SH-SY5Y (cell line): ENCODE data around the gene LY6G6D.

Source experiments
- GATA2 ChIP-seq: IDR thresholded peaks from 2 replicates; pipeline ENCODE4 v1.6.1; 2011; ENCODE audit warnings: mild to moderate bottlenecking, low read depth, low read length
- GATA3 ChIP-seq: IDR thresholded peaks from 2 replicates; pipeline ENCODE4 v1.6.1; 2011; ENCODE audit warnings: low read depth, mild to moderate bottlenecking, low read length, moderate library complexity

Gene LY6G6D

GRCh38 chr6:31687860-31688693, 27.1 kb upstream of the LY6G6D start:
- TF ChIP-seq GATA2: no peak
- TF ChIP-seq GATA3: no peak

- no peak for TF ChIP-seq GATA2
- no peak for TF ChIP-seq GATA3
Observed at GRCh38 chr6:31689249-31690110, 25.7 kb upstream of the LY6G6D start.

GRCh38 chr6:31690231-31691077, 24.7 kb upstream of the LY6G6D start:
- TF ChIP-seq GATA2 (no peak), GATA3 (no peak)

GRCh38 chr6:31691078-31691463, 24.1 kb upstream of the LY6G6D start:
- TF ChIP-seq GATA3 (no peak), GATA2 (no peak)

GRCh38 chr6:31691564-31692108, 23.5 kb upstream of the LY6G6D start:
- no peak for TF ChIP-seq GATA2
- TF ChIP-seq GATA3: no peak

- no peak for TF ChIP-seq GATA2
- TF ChIP-seq GATA3: no peak
Observed at GRCh38 chr6:31692353-31692752, 22.8 kb upstream of the LY6G6D start.

GRCh38 chr6:31692886-31693285, 22.3 kb upstream of the LY6G6D start:
- TF ChIP-seq GATA2 (no peak), GATA3 (no peak)

GRCh38 chr6:31693535-31693934, 21.6 kb upstream of the LY6G6D start:
- TF ChIP-seq GATA3: no peak
- no peak for TF ChIP-seq GATA2

- TF ChIP-seq GATA2: no peak
- TF ChIP-seq GATA3: no peak
Observed at GRCh38 chr6:31697555-31697954, 17.6 kb upstream of the LY6G6D start.

GRCh38 chr6:31700740-31701401, 14.3 kb upstream of the LY6G6D start:
- no peak for TF ChIP-seq GATA3
- TF ChIP-seq GATA2: no peak

- TF ChIP-seq GATA3 (no peak), GATA2 (no peak)
Observed at GRCh38 chr6:31701666-31702404, 13.3 kb upstream of the LY6G6D start.

- TF ChIP-seq GATA3 (no peak), GATA2 (no peak)
Observed at GRCh38 chr6:31702405-31702818, 12.7 kb upstream of the LY6G6D start.
